ENCODE results near the gene PIK3R3. TPM values are rescaled to one million over a fixed set of nuclear protein-coding genes. Genes with fewer than 3 reads are reported as not detected.

The PIK3R3 gene
- polyA plus RNA-seq, 2 of the 4 experiments (the other 2 are of a cell fraction): 2.1 to 2.2 TPM

GRCh38 chr1:46030074-46030870, 102.2 kb downstream of the PIK3R3 start:
- no peak for ATAC-seq
- TF ChIP-seq HOXA7 (CRISPR knock-in tag; IDR thresholded peaks at IDR 0.05) (no peak), BCL3 (IDR thresholded peaks at IDR 0.05) (no peak), CHD2 (IDR thresholded peaks at IDR 0.05; ENCODE audit: low read length, partially characterized antibody) (no peak), MAZ (IDR thresholded peaks at IDR 0.05; ENCODE audit: borderline replicate concordance, low read depth, low read length) (no peak), EP300 (IDR thresholded peaks at IDR 0.05) (no peak), JUN (IDR thresholded peaks at IDR 0.05) (no peak), RNF2 (IDR thresholded peaks at IDR 0.05; ENCODE audit: borderline replicate concordance, low read depth) (no peak), ELK1 (IDR thresholded peaks at IDR 0.05; ENCODE audit: low read depth, low read length) (no peak), CBX2 (IDR thresholded peaks at IDR 0.05; ENCODE audit: borderline replicate concordance, low read depth) (no peak), USF2 (IDR thresholded peaks at IDR 0.05) (no peak)

GRCh38 chr1:46027788-46028573, 104.4 kb downstream of the PIK3R3 start:
- 97% methylated on average over 7 of the region's 8 CpGs for WGBS (ENCODE audit: missing lambda C conversion rate)
- CTCF ChIA-PET: interaction anchor here (1.4 kb wide), 1 partner anchor 18 kb away, joined by 5 read pairs; no protein-coding TSS in a partner anchor
- FAIRE-seq: no peak

More at GRCh38 chr1:46030074-46030870, 102.2 kb downstream of the PIK3R3 start:
- ChIA-PET CTCF (interaction anchor here (4.5 to 13.2 kb wide), 2 partner anchors 148 to 193 kb away, joined by 23 to 181 read pairs; partner anchors contain the start of genes P3R3URF and TSPAN1), POLR2A (interaction anchor here (0.6 kb wide), 2 partner anchors 64 to 280 kb away, joined by 3 read pairs; partner anchors contain the start of gene IPP)
- FAIRE-seq (no peak), DNase-seq (ENCODE audit: low read depth in 1 of 2, low spot score in 1 of 2) (no peak)
- no peaks in the 10 kb centered on the region for H3K4me1 ChIP-seq
- 99% methylated on average over 17 of the region's 18 CpGs for WGBS (ENCODE audit: missing lambda C conversion rate)
- H3K9me3 ChIP-seq: no peaks in the 10 kb centered on the region
- no peak overlapping the region for H3K4me3 ChIP-seq
- H3K27ac ChIP-seq: no peak overlapping the region
- H3K4me2 ChIP-seq: no peak overlapping the region

GRCh38 chr1:46026531-46026930, 105.9 kb downstream of the PIK3R3 start:
- no peaks in the 10 kb centered on the region for H3K9me3 ChIP-seq
- TF ChIP-seq MAX (IDR thresholded peaks at IDR 0.05) (no peak), MAFK (IDR thresholded peaks at IDR 0.05; ENCODE audit: partially characterized antibody) (no peak)
- ATAC-seq (no peak), DNase-seq (ENCODE audit: low read depth in 1 of 2, low spot score in 1 of 2) (no peak), FAIRE-seq (no peak)
- no peak overlapping the region for H3K4me3 ChIP-seq
- H3K4me1 ChIP-seq: no peaks in the 10 kb centered on the region
- ChIA-PET CTCF (interaction anchor here (0.5 to 1.9 kb wide), 5 partner anchors 8 to 153 kb away, joined by 3 to 10 read pairs (median 5); no protein-coding TSS in a partner anchor), POLR2A (no interaction called here)
- H3K4me2 ChIP-seq: no peak overlapping the region
- no peak overlapping the region for H3K27ac ChIP-seq
- whole genome bisulfite sequencing (ENCODE audit: missing lambda C conversion rate): 90% methylated on average over 3 of the region's 3 CpGs

More at GRCh38 chr1:46027788-46028573, 104.4 kb downstream of the PIK3R3 start:
- no peak for DNase-seq (ENCODE audit: low read depth in 1 of 2, low spot score in 1 of 2)
- no peak for TF ChIP-seq NFE2L2 (conservative IDR thresholded peaks at IDR 0.05; ENCODE audit: low read length)
- no peak for TF ChIP-seq HDAC2 (IDR thresholded peaks at IDR 0.05)
- TF ChIP-seq MAFK (IDR thresholded peaks at IDR 0.05; ENCODE audit: partially characterized antibody): no peak
- TF ChIP-seq SMC3 (IDR thresholded peaks at IDR 0.05): no peak
- no peak for TF ChIP-seq CHD2 (IDR thresholded peaks at IDR 0.05; ENCODE audit: low read length, partially characterized antibody)
- no peak for TF ChIP-seq EHF (CRISPR knock-in tag; IDR thresholded peaks at IDR 0.05)
- TF ChIP-seq RARB (CRISPR knock-in tag; IDR thresholded peaks at IDR 0.05): no peak
- TF ChIP-seq CBX2 (IDR thresholded peaks at IDR 0.05; ENCODE audit: borderline replicate concordance, low read depth): no peak
- no peak for TF ChIP-seq KDM5A (IDR thresholded peaks at IDR 0.05)
- Histone ChIP-seq H3K27ac (no peak overlapping the region), H3K9me3 (no peaks in the 10 kb centered on the region), H3K4me3 (no peak overlapping the region), H3K4me1 (no peaks in the 10 kb centered on the region), H3K4me2 (no peak overlapping the region)
- ATAC-seq: no peak
- POLR2A ChIA-PET: no interaction called here

Data from A549 (cell line).